HFFc6 (cell line): ENCODE results near the gene EMID1. TPM values are rescaled to one million over a fixed set of nuclear protein-coding genes. Genes with fewer than 3 reads are reported as not detected.
"Not testable (repeated sequence)": the region's sequence is repeated elsewhere in the genome, so short reads cannot be mapped to it uniquely, and the experiment has no call there.

Experiments used
- DNase-seq: peaks from one replicate; pipeline ENCODE4 v3.0.0-alpha.2; 2018
- H3K27ac Mint-ChIP-seq: 2 replicates; pipeline ENCODE4 v1.8.0; 2020; ENCODE audit warnings: mild to moderate bottlenecking, mixed read lengths
- H3K27me3 Mint-ChIP-seq: 2 replicates; pipeline ENCODE4 v1.8.0; 2021; ENCODE audit warnings: mild to moderate bottlenecking, moderate library complexity, mixed read lengths; ENCODE audit not compliant: insufficient read depth
- H3K36me3 Mint-ChIP-seq: 2 replicates; pipeline ENCODE4 v1.8.0; 2021; ENCODE audit warnings: low read depth, mixed read lengths
- H3K4me1 Mint-ChIP-seq: 2 replicates; pipeline ENCODE4 v1.8.0; 2020; ENCODE audit warnings: low read depth, mixed read lengths
- H3K4me3 Mint-ChIP-seq: 2 replicates; pipeline ENCODE4 v1.8.0; 2020; ENCODE audit warnings: mild to moderate bottlenecking, moderate library complexity, mixed read lengths
- H3K9me3 Mint-ChIP-seq: 2 replicates; pipeline ENCODE4 v1.8.0; 2020; ENCODE audit warnings: mild to moderate bottlenecking, mixed read lengths
- total RNA-seq, 6 experiments: library from RNA; stranded (reverse); fragmentation: NEBNext Ultra II Directional; extraction: Animal tissue kit (Norgen Biotek cat#: 25700); gene quantifications; 2 replicates in 1 of 6; 3 replicates in 5 of 6; pipeline ENCODE4 v1.2.3, GENCODE V29; 2021
- TF ChIP-seq, protein P1 (sequence below): fragments of 200-600 bp; sonication (generic); IDR thresholded peaks from 2 replicates; pipeline ENCODE4 v1.5.0; 2021; ENCODE audit warnings: antibody characterized with exemption, mild to moderate bottlenecking

EMID1 gene
- total RNA-seq, 6 experiments from 2014 or later: not detected

- DNase-seq: no peak
- Mint-ChIP-seq H3K27ac (no peak overlapping the region), H3K4me1 (no peaks in the 10 kb centered on the region), H3K4me3 (no peak overlapping the region), H3K27me3 (peaks cover 18% of the 10 kb centered on the region), H3K9me3 (no peaks in the 10 kb centered on the region), H3K36me3 (no peaks in the 10 kb centered on the region)
- TF ChIP-seq, protein P1, sequence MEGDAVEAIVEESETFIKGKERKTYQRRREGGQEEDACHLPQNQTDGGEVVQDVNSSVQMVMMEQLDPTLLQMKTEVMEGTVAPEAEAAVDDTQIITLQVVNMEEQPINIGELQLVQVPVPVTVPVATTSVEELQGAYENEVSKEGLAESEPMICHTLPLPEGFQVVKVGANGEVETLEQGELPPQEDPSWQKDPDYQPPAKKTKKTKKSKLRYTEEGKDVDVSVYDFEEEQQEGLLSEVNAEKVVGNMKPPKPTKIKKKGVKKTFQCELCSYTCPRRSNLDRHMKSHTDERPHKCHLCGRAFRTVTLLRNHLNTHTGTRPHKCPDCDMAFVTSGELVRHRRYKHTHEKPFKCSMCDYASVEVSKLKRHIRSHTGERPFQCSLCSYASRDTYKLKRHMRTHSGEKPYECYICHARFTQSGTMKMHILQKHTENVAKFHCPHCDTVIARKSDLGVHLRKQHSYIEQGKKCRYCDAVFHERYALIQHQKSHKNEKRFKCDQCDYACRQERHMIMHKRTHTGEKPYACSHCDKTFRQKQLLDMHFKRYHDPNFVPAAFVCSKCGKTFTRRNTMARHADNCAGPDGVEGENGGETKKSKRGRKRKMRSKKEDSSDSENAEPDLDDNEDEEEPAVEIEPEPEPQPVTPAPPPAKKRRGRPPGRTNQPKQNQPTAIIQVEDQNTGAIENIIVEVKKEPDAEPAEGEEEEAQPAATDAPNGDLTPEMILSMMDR: no peak
Measured at GRCh38 chr22:29231971-29232959, 26.6 kb downstream of the EMID1 start.

DNA sequence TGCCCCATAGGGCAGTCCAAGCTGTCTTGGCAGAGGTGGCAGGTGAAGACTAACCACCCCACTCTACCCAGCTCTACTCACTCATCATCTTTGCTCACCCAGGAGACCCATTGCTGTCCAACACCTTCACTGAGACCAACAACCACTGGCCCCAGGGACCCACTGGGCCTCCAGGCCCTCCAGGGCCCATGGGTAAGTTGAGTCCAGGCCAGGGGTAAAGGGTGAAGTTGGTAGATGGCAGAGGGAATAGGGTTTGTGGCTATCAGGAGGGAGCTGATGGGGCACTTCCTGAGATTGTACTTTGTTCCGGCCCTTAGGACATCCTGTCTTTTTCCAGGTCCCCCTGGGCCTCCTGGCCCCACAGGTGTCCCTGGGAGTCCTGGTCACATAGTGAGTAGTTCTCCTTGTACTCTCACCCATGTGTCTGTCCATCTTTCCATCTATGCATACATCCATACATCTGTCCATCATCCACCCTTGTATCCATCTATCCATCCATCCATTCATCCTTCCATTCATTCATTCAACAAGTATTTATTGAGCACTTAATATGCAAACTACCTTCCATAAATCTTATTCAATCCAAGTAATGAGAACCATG, 27.7 kb downstream of the EMID1 start:
- no peaks in the 10 kb centered on the region for H3K9me3 Mint-ChIP-seq
- H3K36me3 Mint-ChIP-seq: no peaks in the 10 kb centered on the region
- peaks cover 18% of the 10 kb centered on the region for H3K27me3 Mint-ChIP-seq
- no peak overlapping the region for H3K27ac Mint-ChIP-seq
- no peak overlapping the region for H3K4me3 Mint-ChIP-seq
- H3K4me1 Mint-ChIP-seq: no peaks in the 10 kb centered on the region
- TF ChIP-seq, protein P1: no peak
- no peak for DNase-seq

- Mint-ChIP-seq H3K27me3 (peaks cover 30% of the 10 kb centered on the region), H3K36me3 (peaks cover 21% of the 10 kb centered on the region), H3K9me3 (peaks cover 30% of the 10 kb centered on the region)
- not testable (repeated sequence) for H3K4me1 Mint-ChIP-seq, H3K4me3 Mint-ChIP-seq, H3K27ac Mint-ChIP-seq, DNase-seq
Measured at GRCh38 chr22:29240481-29240880, 34.8 kb downstream of the EMID1 start.

- peaks cover 28% of the 10 kb centered on the region for H3K27me3 Mint-ChIP-seq
- H3K36me3 Mint-ChIP-seq: peaks cover 21% of the 10 kb centered on the region
- no peaks in the 10 kb centered on the region for H3K4me1 Mint-ChIP-seq
- DNase-seq: no peak
- H3K27ac Mint-ChIP-seq: no peak overlapping the region
- no peak overlapping the region for H3K4me3 Mint-ChIP-seq
- peaks cover 30% of the 10 kb centered on the region for H3K9me3 Mint-ChIP-seq
- TF ChIP-seq, protein P1: no peak
Measured at GRCh38 chr22:29243874-29244446, 38.3 kb downstream of the EMID1 start.

DNA sequence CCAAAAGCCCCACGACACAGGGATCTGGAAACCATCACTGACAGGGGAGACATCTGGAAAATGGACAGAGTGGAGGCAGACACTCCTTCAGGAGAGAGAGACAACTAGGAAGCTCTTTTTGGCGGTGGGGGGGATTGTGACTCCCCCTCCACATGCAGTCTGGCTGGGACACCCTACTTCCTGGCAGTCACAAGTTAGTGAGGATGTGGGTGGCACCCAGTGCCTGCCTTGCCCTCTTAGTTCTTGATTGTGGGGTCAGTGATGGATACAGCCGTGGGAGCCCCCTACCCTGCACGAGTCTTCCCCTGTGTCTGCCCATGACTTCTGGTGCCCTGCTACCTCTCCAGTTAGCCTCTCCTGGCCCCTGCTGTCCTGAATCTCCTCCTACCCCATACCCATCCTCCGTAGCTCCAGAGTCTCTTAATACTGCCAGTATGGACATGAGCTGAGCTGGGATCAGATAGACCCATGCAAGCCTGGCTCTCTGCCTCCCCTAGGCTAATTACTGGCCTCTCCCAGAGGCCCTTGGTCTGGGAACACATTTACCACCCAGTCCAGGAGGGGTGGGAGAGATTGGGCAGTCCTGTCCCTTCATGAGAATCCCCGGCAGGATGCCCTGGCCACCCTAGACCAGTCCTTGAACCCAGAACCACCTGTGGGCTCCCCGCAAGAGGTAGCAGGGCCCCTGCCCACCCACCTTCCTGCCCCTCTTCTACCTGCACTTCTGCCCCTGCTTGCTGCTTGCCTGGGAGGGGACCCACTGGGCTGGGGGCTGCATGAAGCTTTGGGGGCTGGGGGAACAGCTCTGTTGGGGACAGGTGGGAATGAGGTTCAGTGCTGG, 39.3 kb downstream of the EMID1 start:
- Mint-ChIP-seq H3K36me3 (peaks cover 16% of the 10 kb centered on the region), H3K27me3 (peaks cover 26% of the 10 kb centered on the region), H3K4me3 (no peak overlapping the region), H3K9me3 (peaks cover 21% of the 10 kb centered on the region; the same call in 1 of the 2 replicates), H3K27ac (no peak overlapping the region), H3K4me1 (no peaks in the 10 kb centered on the region)
- DNase-seq: no peak
- TF ChIP-seq, protein P1: no peak
